Measurements from ENCODE around the gene SEMA3F.

The SEMA3F gene

GRCh38 chr3:50171540-50172301 is 16.6 kb downstream of the SEMA3F start:
- no peak for DNase-seq

- peak; percentile 72 for DNase-seq
Observed at GRCh38 chr3:50172626-50173220, 17.6 kb downstream of the SEMA3F start.

- DNase-seq = peak; percentile 57
Observed at GRCh38 chr3:50173685-50174516, 18.8 kb downstream of the SEMA3F start.

GRCh38 chr3:50174517-50174895 is 19.4 kb downstream of the SEMA3F start:
- no peak for DNase-seq

- DNase-seq = no peak
Observed at GRCh38 chr3:50174947-50175524, 19.9 kb downstream of the SEMA3F start.

- no peak for DNase-seq
Observed at GRCh38 chr3:50177346-50177745, 22.2 kb downstream of the SEMA3F start.

- no peak for DNase-seq
Observed at GRCh38 chr3:50179710-50180109, 24.6 kb downstream of the SEMA3F start.

- DNase-seq = no peak
Observed at GRCh38 chr3:50181985-50182384, 26.9 kb downstream of the SEMA3F start.

- DNase-seq = no peak
Observed at GRCh38 chr3:50182533-50183099, 27.5 kb downstream of the SEMA3F start.

GRCh38 chr3:50183755-50184154 is 28.6 kb downstream of the SEMA3F start:
- no peak for DNase-seq

GRCh38 chr3:50184242-50184978 is 29.3 kb downstream of the SEMA3F start:
- no peak for DNase-seq

GRCh38 chr3:50185230-50185629 is 30.1 kb downstream of the SEMA3F start:
- no peak for DNase-seq

GRCh38 chr3:50186096-50186495 is 31.0 kb downstream of the SEMA3F start:
- no peak for DNase-seq

- DNase-seq = no peak
Observed at GRCh38 chr3:50187750-50188149, 32.6 kb downstream of the SEMA3F start.

GRCh38 chr3:50189274-50189673 is 34.1 kb downstream of the SEMA3F start:
- peak; percentile 92 for DNase-seq

GRCh38 chr3:50189989-50190388 is 34.9 kb downstream of the SEMA3F start:
- DNase-seq = no peak

- DNase-seq = no peak
Observed at GRCh38 chr3:50190936-50191660, 36.0 kb downstream of the SEMA3F start, which contains the start of gene GNAT1. Gene GNAT1, plus strand, starts transcription at chr3:50191610. Its CDS starts 116 bp downstream, at chr3:50191726.

- DNase-seq = no peak
Observed at GRCh38 chr3:50192124-50192523, 37.0 kb downstream of the SEMA3F start.

- DNase-seq = peak; percentile 76
Observed at GRCh38 chr3:50192689-50193141, 37.6 kb downstream of the SEMA3F start.

GRCh38 chr3:50193286-50193685 is 38.2 kb downstream of the SEMA3F start:
- no peak for DNase-seq

- no peak for DNase-seq
Observed at GRCh38 chr3:50193746-50194127, 38.6 kb downstream of the SEMA3F start.
